Prostate gland (tissue), 2 donors: ENCODE data around the gene SCARF1. TPM values are rescaled to one million over a fixed set of nuclear protein-coding genes. Genes with fewer than 3 reads are reported as not detected.
"Not testable (repeated sequence)": the region's sequence is repeated elsewhere in the genome, so short reads cannot be mapped to it uniquely, and the experiment has no call there.

Source experiments
- DNase-seq: peaks from one replicate; pipeline ENCODE4 v3.0.0-alpha.2; 2019; ENCODE audit warnings: low spot score
- H3K27ac ChIP-seq, 2 donors: fragments of 200-600 bp; sonication (generic); 2 replicates each; pipeline ENCODE4 v1.5.1; 2017 to 2019
- H3K27me3 ChIP-seq: fragments of 200-600 bp; sonication (generic); replicated peaks from 2 replicates; pipeline ENCODE4 v1.5.1; 2019; ENCODE audit not compliant: insufficient read depth
- H3K36me3 ChIP-seq, 2 donors: fragments of 200-600 bp; sonication (generic); 1 replicate in 1 of 2; 2 replicates in 1 of 2; pipeline versions ENCODE4 v1.5.1 to v1.8.1; 2017 to 2019
- H3K4me1 ChIP-seq: fragments of 200-600 bp; sonication (generic); replicated peaks from 2 replicates; pipeline ENCODE4 v1.5.1; 2019
- H3K4me3 ChIP-seq, 2 donors: fragments of 200-600 bp; sonication (generic); 2 replicates each; pipeline ENCODE4 v1.5.1; 2017 to 2019
- H3K9me3 ChIP-seq: fragments of 200-600 bp; sonication (generic); 2 replicates; pipeline ENCODE4 v1.5.1; 2017
- POLR2A ChIP-seq: fragments of 450-650 bp; IDR thresholded peaks from one replicate; pipeline ENCODE4 v1.6.1; 2016; ENCODE audit warnings: antibody characterized with exemption, mild to moderate bottlenecking
- POLR2AphosphoS5 ChIP-seq: sonication (generic); formaldehyde crosslinking; IDR thresholded peaks from one replicate; pipeline ENCODE4 v1.6.1; 2017; ENCODE audit warnings: antibody characterized with exemption
- WGBS: methylation state at CpG from one replicate; pipeline ENCODE4 v1.1.5; 2018; 5-methylcytosine and 5-hydroxymethylcytosine counted together
- intact Hi-C: fragments of 100-400 bp; cut with DNase I; formaldehyde crosslinking; loops from one replicate; pipeline ENCODE4 v1.14.2; 2022
- total RNA-seq, 2 donors: library from RNA; depleted of rRNA; stranded (reverse); fragments of >200 nt; gene quantifications; one replicate each; pipeline ENCODE4 v1.1.0, GENCODE V29; 2016
- TF ChIP-seq, protein P1 (sequence below), 4 experiments: fragments of 200-600 bp in 2 of 4; fragments of 450-650 bp in 2 of 4; sonication (generic) in 2 of 4; IDR thresholded peaks; 1 replicate in 3 of 4; 2 replicates in 1 of 4; pipeline ENCODE4 v1.5.1; 2016 to 2019; ENCODE audit warnings: antibody characterized with exemption in 4 of 4, mild to moderate bottlenecking in 2 of 4, moderate library complexity in 2 of 4

The SCARF1 gene, protein sequence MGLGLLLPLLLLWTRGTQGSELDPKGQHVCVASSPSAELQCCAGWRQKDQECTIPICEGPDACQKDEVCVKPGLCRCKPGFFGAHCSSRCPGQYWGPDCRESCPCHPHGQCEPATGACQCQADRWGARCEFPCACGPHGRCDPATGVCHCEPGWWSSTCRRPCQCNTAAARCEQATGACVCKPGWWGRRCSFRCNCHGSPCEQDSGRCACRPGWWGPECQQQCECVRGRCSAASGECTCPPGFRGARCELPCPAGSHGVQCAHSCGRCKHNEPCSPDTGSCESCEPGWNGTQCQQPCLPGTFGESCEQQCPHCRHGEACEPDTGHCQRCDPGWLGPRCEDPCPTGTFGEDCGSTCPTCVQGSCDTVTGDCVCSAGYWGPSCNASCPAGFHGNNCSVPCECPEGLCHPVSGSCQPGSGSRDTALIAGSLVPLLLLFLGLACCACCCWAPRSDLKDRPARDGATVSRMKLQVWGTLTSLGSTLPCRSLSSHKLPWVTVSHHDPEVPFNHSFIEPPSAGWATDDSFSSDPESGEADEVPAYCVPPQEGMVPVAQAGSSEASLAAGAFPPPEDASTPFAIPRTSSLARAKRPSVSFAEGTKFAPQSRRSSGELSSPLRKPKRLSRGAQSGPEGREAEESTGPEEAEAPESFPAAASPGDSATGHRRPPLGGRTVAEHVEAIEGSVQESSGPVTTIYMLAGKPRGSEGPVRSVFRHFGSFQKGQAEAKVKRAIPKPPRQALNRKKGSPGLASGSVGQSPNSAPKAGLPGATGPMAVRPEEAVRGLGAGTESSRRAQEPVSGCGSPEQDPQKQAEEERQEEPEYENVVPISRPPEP
- total RNA-seq: 10 to 100 TPM; 11.0 to 14.5 TPM

DNA sequence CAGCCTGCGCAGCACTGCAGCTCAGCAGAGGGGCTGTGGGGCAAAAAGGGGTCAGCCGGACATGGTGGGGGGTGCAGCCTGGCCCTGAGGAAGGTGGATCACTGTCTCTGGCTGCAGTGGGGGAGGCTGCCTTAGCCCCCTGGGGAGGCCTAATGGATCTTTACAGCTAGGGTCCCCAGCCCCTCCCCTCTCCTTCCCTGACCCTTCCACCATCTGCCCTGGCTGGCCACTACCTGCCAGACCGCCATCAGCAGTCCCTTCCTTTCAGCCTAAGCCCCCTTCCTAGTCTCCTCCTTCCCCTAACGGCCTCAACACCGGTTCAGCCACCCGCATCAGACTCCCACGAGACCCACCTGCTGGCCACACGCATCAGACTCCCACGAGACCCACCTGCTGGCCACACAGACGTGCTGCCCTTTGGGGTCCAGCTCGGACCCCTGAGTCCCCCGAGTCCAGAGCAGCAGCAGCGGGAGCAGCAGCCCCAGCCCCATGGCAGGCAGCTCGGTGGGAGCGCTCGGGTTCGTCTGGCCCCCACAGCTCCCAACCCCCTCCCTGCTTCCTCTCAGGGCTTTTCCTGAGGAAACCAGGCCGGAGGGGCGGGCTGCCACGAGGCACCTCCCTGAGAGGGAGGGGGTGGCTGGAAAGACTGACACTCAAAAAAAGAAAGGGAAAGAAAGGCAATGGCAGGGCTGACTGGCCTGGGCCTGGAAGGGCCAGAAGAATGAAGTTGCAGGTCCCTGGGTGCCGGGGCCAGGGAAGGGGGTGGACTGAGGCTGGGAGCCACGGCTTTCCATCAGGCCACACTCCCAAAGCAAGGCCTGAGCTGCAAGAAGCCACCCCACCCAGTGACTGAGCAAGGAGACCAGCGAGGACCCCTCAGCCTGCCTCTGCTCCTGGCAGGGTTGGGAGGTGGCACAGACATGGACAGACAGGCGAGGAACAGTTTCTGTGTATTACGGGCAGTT lies at the start of gene SCARF1:
SCARF1 (minus strand) TSS at position 526 of the 965 bp plus-strand sequence; CDS start at position 491, 35 bp downstream.
- Histone ChIP-seq H3K4me1 (peaks cover 14% of the 10 kb centered on the region), H3K27ac (peak within 1 kb of the TSS in 1 of 2 donors; percentile 19), H3K9me3 (no peaks in the 10 kb centered on the region), H3K36me3 (no peaks in the 10 kb centered on the region), H3K27me3 (no peaks in the 10 kb centered on the region), H3K4me3 (peak within 1 kb of the TSS in 1 of 2 donors; percentile 10)
- DNase-seq: no peak
- no peak for TF ChIP-seq POLR2A
- TF ChIP-seq POLR2AphosphoS5: peak; percentile 38
- TF ChIP-seq, protein P1, sequence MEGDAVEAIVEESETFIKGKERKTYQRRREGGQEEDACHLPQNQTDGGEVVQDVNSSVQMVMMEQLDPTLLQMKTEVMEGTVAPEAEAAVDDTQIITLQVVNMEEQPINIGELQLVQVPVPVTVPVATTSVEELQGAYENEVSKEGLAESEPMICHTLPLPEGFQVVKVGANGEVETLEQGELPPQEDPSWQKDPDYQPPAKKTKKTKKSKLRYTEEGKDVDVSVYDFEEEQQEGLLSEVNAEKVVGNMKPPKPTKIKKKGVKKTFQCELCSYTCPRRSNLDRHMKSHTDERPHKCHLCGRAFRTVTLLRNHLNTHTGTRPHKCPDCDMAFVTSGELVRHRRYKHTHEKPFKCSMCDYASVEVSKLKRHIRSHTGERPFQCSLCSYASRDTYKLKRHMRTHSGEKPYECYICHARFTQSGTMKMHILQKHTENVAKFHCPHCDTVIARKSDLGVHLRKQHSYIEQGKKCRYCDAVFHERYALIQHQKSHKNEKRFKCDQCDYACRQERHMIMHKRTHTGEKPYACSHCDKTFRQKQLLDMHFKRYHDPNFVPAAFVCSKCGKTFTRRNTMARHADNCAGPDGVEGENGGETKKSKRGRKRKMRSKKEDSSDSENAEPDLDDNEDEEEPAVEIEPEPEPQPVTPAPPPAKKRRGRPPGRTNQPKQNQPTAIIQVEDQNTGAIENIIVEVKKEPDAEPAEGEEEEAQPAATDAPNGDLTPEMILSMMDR (IDR thresholded peaks at IDR 0.05): no peak
- intact Hi-C loops: loop anchor here (5.0 kb wide), 1 partner anchor 68 kb away; no protein-coding TSS in a partner anchor
- WGBS: 77% methylated on average over 25 of the region's 25 CpGs

DNA sequence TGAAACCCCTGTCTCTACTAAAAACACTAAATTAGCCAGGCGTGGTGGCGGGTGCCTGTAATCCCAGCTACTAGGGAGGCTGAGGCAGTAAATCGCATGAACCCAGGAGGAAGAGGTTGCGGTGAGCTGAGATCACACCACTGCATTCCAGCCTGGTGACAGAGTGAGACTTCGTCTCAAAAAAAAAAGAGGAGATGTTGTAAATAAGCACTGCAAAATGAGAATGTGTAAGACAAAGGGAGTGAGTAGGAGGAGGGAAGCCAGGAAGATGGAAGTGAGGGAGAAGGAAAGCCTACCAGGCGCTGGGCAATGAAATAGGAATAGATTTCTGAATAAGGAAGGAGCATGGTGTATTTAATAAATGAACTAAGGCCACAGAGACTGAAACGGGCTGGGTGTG lies 47.8 kb upstream of the SCARF1 start:
- WGBS: 84% methylated on average over 7 of the region's 7 CpGs
- intact Hi-C loops: no loop called here
- no peaks in the 10 kb centered on the region for H3K36me3 ChIP-seq
- H3K27ac ChIP-seq: no peak overlapping the region
- no peak for TF ChIP-seq POLR2AphosphoS5
- TF ChIP-seq, protein P1 (IDR thresholded peaks at IDR 0.05): no peak
- no peak for TF ChIP-seq POLR2A
- no peak for DNase-seq
- no peaks in the 10 kb centered on the region for H3K27me3 ChIP-seq
- H3K4me3 ChIP-seq: no peak overlapping the region
- H3K9me3 ChIP-seq: no peaks in the 10 kb centered on the region
- no peaks in the 10 kb centered on the region for H3K4me1 ChIP-seq

DNA sequence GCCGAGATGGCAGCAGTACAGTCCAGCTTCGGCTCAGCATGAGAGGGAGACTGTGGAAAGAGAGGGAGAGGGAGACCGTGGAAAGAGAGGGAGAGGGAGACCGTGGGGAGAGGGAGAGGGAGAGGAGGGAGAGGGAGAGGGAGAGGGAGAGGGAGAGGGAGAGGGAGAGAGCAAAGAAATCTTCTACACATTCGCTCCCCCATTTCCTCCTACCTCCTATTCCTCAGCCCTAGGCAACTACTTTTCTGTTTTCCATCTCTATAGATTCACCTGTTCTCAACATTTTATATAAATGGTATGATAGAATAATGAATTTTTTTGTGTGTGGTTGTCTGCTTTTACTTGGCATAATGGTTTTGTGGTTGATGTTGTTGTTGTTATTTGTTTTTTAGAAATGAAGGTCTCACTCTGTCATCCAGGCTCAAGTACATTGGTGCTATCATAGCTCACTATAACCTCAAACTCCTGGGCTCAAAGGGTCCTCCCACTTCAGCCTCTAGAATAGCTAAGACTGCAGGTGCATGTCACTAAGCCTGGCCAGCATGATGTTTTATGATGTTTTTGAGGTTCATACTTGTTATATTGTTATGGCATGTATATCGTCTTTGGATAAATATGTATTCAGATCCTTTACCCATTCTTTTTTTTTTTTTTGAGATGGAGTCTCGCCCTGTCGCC lies 45.2 kb upstream of the SCARF1 start:
- Histone ChIP-seq H3K9me3 (no peaks in the 10 kb centered on the region), H3K36me3 (no peaks in the 10 kb centered on the region), H3K27ac (no peak overlapping the region), H3K4me1 (no peaks in the 10 kb centered on the region), H3K4me3 (no peak overlapping the region), H3K27me3 (no peaks in the 10 kb centered on the region)
- 80% methylated on average over 6 of the region's 8 CpGs for WGBS
- no peak for TF ChIP-seq POLR2A
- TF ChIP-seq POLR2AphosphoS5: no peak
- TF ChIP-seq, protein P1 (IDR thresholded peaks at IDR 0.05): no peak
- no peak for DNase-seq
- intact Hi-C loops: no loop called here

DNA sequence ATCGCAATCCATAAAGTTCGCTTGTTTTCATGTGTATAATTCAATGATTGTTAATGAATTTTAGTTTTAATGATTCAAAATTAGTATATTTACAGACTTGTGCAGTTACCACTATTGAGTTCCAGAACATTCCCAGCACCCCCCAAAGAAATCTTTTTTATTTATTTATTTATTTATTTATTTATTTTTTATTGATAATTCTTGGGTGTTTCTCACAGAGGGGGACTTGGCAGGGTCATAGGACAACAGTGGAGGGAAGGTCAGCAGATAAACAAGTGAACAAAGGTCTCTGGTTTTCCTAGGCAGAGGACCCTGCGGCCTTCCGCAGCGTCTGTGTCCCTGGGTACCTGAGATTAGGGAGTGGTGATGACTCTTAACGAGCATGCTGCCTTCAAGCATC lies 42.9 kb upstream of the SCARF1 start:
- H3K9me3 ChIP-seq, intact Hi-C loops, H3K27ac ChIP-seq, H3K36me3 ChIP-seq, H3K4me1 ChIP-seq, DNase-seq, H3K27me3 ChIP-seq, H3K4me3 ChIP-seq: not testable (repeated sequence)
- 74% methylated on average over 6 of the region's 6 CpGs for WGBS
